HepG2 (cell line): Measurements from ENCODE around the gene SPG7. TPM values are rescaled to one million over a fixed set of nuclear protein-coding genes. Genes with fewer than 3 reads are reported as not detected.

ENCODE experiments used
- ARNT2 ChIP-seq: sonication (generic); formaldehyde crosslinking; IDR thresholded peaks from 2 replicates; pipeline ENCODE4 v1.8.0; 2022; ENCODE audit warnings: mild to moderate bottlenecking, low read depth, missing genetic modification reagents, moderate library complexity
- JDP2 ChIP-seq: sonication (generic); formaldehyde crosslinking; IDR thresholded peaks from 2 replicates; pipeline ENCODE4 v1.8.1; 2022; ENCODE audit warnings: missing genetic modification reagents, borderline replicate concordance
- KDM3A ChIP-seq: IDR thresholded peaks from 2 replicates; pipeline ENCODE4 v1.6.1; 2018; ENCODE audit warnings: low read depth, missing compliant biosample characterization
- KDM4B ChIP-seq: sonication (generic); formaldehyde crosslinking; IDR thresholded peaks from 2 replicates; pipeline ENCODE4 v1.4.0; 2020; ENCODE audit warnings: missing genetic modification reagents
- NKX3-1 ChIP-seq: sonication (generic); formaldehyde crosslinking; IDR thresholded peaks from 2 replicates; pipeline ENCODE4 v1.5.0; 2020; ENCODE audit warnings: missing genetic modification reagents
- NR2C2 ChIP-seq: sonication (generic); formaldehyde crosslinking; IDR thresholded peaks from 2 replicates; pipeline ENCODE4 v1.4.0; 2020; ENCODE audit warnings: missing genetic modification reagents, mild to moderate bottlenecking, moderate library complexity, borderline replicate concordance
- NR3C1 ChIP-seq: sonication (generic); formaldehyde crosslinking; IDR thresholded peaks from 2 replicates; pipeline ENCODE4 v1.4.0; 2020; ENCODE audit warnings: missing genetic modification reagents
- POLR2AphosphoS5 ChIP-seq: IDR thresholded peaks from 2 replicates; pipeline ENCODE4 v1.6.1; 2012; ENCODE audit warnings: low read depth, low read length
- REPIN1 ChIP-seq: sonication (generic); formaldehyde crosslinking; IDR thresholded peaks from 2 replicates; pipeline ENCODE4 v1.8.0; 2022; ENCODE audit warnings: missing genetic modification reagents, low read depth, mild to moderate bottlenecking, borderline replicate concordance
- SALL2 ChIP-seq: sonication (generic); formaldehyde crosslinking; IDR thresholded peaks from 2 replicates; pipeline ENCODE4 v1.8.1; 2023; ENCODE audit warnings: mild to moderate bottlenecking, missing genetic modification reagents, inconsistent platforms
- SETDB1 ChIP-seq: sonication (generic); formaldehyde crosslinking; IDR thresholded peaks from 2 replicates; pipeline ENCODE4 v1.5.1; 2020; ENCODE audit warnings: missing genetic modification reagents, mild to moderate bottlenecking, borderline replicate concordance
- SPEN ChIP-seq: sonication (generic); formaldehyde crosslinking; IDR thresholded peaks from 2 replicates; pipeline ENCODE4 v1.5.1; 2020; ENCODE audit warnings: low read depth, mild to moderate bottlenecking, missing genetic modification reagents
- SSRP1 ChIP-seq: IDR thresholded peaks from 2 replicates; pipeline ENCODE4 v1.6.1; 2016; ENCODE audit warnings: control low read depth
- TBX3 ChIP-seq: fragments of 450-650 bp; IDR thresholded peaks from 2 replicates; pipeline ENCODE4 v1.6.1; 2017; ENCODE audit warnings: antibody characterized with exemption, mild to moderate bottlenecking, inconsistent platforms, borderline replicate concordance
- ZNF180 ChIP-seq: sonication (generic); formaldehyde crosslinking; IDR thresholded peaks from 2 replicates; pipeline ENCODE4 v1.4.0; 2020; ENCODE audit warnings: low read depth, missing genetic modification reagents, borderline replicate concordance
- ZNF251 ChIP-seq: sonication (generic); formaldehyde crosslinking; IDR thresholded peaks from 2 replicates; pipeline ENCODE4 v1.9.0; 2021; ENCODE audit warnings: mild to moderate bottlenecking, missing genetic modification reagents
- ZNF326 ChIP-seq: sonication (generic); formaldehyde crosslinking; IDR thresholded peaks from 2 replicates; pipeline ENCODE4 v1.4.0; 2020; ENCODE audit warnings: missing genetic modification reagents, borderline replicate concordance
- ZNF335 ChIP-seq: sonication (generic); formaldehyde crosslinking; IDR thresholded peaks from 2 replicates; pipeline ENCODE4 v1.4.0; 2020; ENCODE audit warnings: missing genetic modification reagents
- ZNF558 ChIP-seq: sonication (generic); formaldehyde crosslinking; IDR thresholded peaks from 2 replicates; pipeline ENCODE4 v1.9.0; 2022; ENCODE audit warnings: mild to moderate bottlenecking, missing genetic modification reagents, borderline replicate concordance
- ZNF816 ChIP-seq: sonication (generic); formaldehyde crosslinking; IDR thresholded peaks from 2 replicates; pipeline ENCODE4 v1.8.0; 2022; ENCODE audit warnings: missing genetic modification reagents, mild to moderate bottlenecking, borderline replicate concordance
- polyA plus RNA-seq, 8 experiments: library from polyadenylated mRNA; depleted of rRNA in 3 of 8; stranded (reverse) in 7 of 8; unstranded in 1 of 8; fragments of >200 nt; fragmentation: Illumina TruSeq in 4 of 8; extraction: Trizol in 4 of 8; gene quantifications; 2 replicates each; pipeline versions ENCODE4 v1.2.1 to v1.2.3, GENCODE V29; 2011 to 2016; ENCODE audit warnings: low read depth in 4 of 8, missing spikeins in 1 of 8, mixed read lengths in 1 of 8; ENCODE audit not compliant: insufficient read depth in 1 of 8
- total RNA-seq, 5 experiments: library from RNA; depleted of rRNA; stranded (reverse); fragments of >200 nt; fragmentation: Illumina TruSeq; extraction: Trizol; gene quantifications; 2 replicates each; pipeline ENCODE4 v1.2.3, GENCODE V29; 2016; ENCODE audit warnings: low read depth in 1 of 5
- TF ChIP-seq, protein P1 (sequence below): sonication (generic); formaldehyde crosslinking; IDR thresholded peaks from 2 replicates; pipeline ENCODE4 v1.4.0; 2020; ENCODE audit warnings: missing genetic modification reagents; ENCODE audit errors: not compliant biosample characterization
- TF ChIP-seq, protein P2 (sequence below): sonication (generic); formaldehyde crosslinking; IDR thresholded peaks from 2 replicates; pipeline ENCODE4 v1.4.0; 2020; ENCODE audit warnings: mild to moderate bottlenecking, low read depth, missing genetic modification reagents
- TF ChIP-seq, protein P3 (sequence below): sonication (generic); formaldehyde crosslinking; IDR thresholded peaks from 2 replicates; pipeline ENCODE4 v1.4.0; 2020; ENCODE audit warnings: missing genetic modification reagents
- TF ChIP-seq, protein P4 (sequence below): sonication (generic); formaldehyde crosslinking; IDR thresholded peaks from 2 replicates; pipeline ENCODE4 v1.5.0; 2020; ENCODE audit warnings: mild to moderate bottlenecking, missing genetic modification reagents, moderate library complexity

SPG7 gene
- total and polyA plus RNA-seq, 2 of the 13 experiments (the other 11 are each of a cell fraction or from before 2014, with no cell fraction given): 66.0 to 136 TPM

DNA sequence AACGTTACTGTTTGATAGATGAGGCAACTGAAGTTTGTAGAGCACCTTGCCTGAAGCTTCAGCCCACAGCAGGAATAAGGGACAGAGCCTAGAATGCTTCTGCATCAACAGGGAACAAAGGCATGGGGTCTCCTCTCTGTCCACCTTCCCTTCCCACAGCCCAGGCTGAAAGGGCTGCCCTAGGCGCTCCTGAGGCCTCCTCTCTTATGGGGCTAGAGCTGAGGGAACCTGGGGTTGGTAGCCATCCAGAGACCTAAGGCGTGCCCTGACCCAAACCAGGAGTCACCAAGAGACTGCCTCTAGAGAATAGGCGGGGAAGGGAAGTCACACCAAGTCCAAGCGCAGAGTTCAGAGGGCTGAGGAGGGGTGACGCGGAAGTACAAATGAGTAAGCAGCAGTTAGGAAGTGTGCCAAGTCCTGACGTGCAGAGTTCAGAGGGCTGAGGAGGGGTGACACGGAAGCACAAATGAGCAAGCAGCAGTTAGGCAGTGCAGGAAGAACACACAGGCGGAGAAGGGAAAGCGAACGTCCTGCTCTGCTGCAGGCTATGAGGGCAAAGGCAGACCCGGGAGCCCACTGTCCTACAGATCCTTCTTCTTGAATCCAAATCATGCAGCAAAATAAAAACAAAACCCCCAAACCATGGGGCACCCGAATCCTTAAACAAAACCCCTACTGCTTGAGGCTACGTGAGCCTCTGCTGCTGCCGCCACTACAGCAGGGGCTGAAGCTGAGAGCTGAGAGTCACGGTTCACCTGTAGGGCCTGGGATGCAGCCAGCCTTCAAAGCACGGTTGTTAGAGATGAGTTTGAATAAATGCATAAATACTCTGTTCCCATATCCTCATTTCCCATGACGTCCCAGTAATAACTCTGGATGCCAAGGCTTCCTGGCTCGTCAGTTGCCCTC lies 2.7 kb upstream of the SPG7 start (continued):
- TF ChIP-seq ZNF326 (CRISPR knock-in tag) (no peak; the same call in 1 of the 2 replicates), KDM3A (CRISPR knock-in tag) (peak; percentile 85), REPIN1 (CRISPR knock-in tag) (peak; percentile 97; the same call in 1 of the 2 replicates), NR2C2 (CRISPR knock-in tag) (peak; percentile 99), SETDB1 (CRISPR knock-in tag) (no peak), SALL2 (CRISPR knock-in tag) (peak; percentile 41), ARNT2 (CRISPR knock-in tag) (peak; percentile 77; the same call in 1 of the 2 replicates), SSRP1 (peak; percentile 85), JDP2 (no peak), NKX3-1 (CRISPR knock-in tag) (no peak; the same call in 1 of the 2 replicates), KDM4B (CRISPR knock-in tag) (peak; percentile 90), ZNF558 (peak; percentile 85; the same call in 1 of the 2 replicates), ZNF335 (CRISPR knock-in tag) (no peak), NR3C1 (CRISPR knock-in tag) (no peak), TBX3 (peak; percentile 58; the same call in 1 of the 2 replicates), SPEN (CRISPR knock-in tag) (peak; percentile 95), ZNF816 (CRISPR knock-in tag) (0 out of 2 replicates have a peak, but pooled peaks have one; percentile 68), ZNF251 (CRISPR knock-in tag) (no peak; the same call in 1 of the 2 replicates), ZNF180 (no peak), POLR2AphosphoS5 (peak; percentile 97)
- TF ChIP-seq, protein P1, sequence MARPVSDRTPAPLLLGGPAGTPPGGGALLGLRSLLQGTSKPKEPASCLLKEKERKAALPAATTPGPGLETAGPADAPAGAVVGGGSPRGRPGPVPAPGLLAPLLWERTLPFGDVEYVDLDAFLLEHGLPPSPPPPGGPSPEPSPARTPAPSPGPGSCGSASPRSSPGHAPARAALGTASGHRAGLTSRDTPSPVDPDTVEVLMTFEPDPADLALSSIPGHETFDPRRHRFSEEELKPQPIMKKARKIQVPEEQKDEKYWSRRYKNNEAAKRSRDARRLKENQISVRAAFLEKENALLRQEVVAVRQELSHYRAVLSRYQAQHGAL (CRISPR knock-in tag): no peak
- TF ChIP-seq, protein P2, sequence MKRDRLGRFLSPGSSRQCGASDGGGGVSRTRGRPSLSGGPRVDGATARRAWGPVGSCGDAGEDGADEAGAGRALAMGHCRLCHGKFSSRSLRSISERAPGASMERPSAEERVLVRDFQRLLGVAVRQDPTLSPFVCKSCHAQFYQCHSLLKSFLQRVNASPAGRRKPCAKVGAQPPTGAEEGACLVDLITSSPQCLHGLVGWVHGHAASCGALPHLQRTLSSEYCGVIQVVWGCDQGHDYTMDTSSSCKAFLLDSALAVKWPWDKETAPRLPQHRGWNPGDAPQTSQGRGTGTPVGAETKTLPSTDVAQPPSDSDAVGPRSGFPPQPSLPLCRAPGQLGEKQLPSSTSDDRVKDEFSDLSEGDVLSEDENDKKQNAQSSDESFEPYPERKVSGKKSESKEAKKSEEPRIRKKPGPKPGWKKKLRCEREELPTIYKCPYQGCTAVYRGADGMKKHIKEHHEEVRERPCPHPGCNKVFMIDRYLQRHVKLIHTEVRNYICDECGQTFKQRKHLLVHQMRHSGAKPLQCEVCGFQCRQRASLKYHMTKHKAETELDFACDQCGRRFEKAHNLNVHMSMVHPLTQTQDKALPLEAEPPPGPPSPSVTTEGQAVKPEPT (CRISPR knock-in tag): peak; percentile 52; the same call in 1 of the 2 replicates
- TF ChIP-seq, protein P3, sequence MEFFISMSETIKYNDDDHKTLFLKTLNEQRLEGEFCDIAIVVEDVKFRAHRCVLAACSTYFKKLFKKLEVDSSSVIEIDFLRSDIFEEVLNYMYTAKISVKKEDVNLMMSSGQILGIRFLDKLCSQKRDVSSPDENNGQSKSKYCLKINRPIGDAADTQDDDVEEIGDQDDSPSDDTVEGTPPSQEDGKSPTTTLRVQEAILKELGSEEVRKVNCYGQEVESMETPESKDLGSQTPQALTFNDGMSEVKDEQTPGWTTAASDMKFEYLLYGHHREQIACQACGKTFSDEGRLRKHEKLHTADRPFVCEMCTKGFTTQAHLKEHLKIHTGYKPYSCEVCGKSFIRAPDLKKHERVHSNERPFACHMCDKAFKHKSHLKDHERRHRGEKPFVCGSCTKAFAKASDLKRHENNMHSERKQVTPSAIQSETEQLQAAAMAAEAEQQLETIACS: 0 out of 2 replicates have a peak, but pooled peaks have one; percentile 38
- TF ChIP-seq, protein P4, sequence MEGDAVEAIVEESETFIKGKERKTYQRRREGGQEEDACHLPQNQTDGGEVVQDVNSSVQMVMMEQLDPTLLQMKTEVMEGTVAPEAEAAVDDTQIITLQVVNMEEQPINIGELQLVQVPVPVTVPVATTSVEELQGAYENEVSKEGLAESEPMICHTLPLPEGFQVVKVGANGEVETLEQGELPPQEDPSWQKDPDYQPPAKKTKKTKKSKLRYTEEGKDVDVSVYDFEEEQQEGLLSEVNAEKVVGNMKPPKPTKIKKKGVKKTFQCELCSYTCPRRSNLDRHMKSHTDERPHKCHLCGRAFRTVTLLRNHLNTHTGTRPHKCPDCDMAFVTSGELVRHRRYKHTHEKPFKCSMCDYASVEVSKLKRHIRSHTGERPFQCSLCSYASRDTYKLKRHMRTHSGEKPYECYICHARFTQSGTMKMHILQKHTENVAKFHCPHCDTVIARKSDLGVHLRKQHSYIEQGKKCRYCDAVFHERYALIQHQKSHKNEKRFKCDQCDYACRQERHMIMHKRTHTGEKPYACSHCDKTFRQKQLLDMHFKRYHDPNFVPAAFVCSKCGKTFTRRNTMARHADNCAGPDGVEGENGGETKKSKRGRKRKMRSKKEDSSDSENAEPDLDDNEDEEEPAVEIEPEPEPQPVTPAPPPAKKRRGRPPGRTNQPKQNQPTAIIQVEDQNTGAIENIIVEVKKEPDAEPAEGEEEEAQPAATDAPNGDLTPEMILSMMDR (CRISPR knock-in tag): peak; percentile 32; the same call in 1 of the 2 replicates
